GM10847 (cell line): ENCODE measurements around the gene LRRC4B.

Experiments
- POLR2A ChIP-seq: IDR thresholded peaks from 2 replicates; pipeline ENCODE4 v1.6.1; 2011; ENCODE audit not compliant: insufficient read length; ENCODE audit errors: extremely low read depth

The LRRC4B gene

DNA sequence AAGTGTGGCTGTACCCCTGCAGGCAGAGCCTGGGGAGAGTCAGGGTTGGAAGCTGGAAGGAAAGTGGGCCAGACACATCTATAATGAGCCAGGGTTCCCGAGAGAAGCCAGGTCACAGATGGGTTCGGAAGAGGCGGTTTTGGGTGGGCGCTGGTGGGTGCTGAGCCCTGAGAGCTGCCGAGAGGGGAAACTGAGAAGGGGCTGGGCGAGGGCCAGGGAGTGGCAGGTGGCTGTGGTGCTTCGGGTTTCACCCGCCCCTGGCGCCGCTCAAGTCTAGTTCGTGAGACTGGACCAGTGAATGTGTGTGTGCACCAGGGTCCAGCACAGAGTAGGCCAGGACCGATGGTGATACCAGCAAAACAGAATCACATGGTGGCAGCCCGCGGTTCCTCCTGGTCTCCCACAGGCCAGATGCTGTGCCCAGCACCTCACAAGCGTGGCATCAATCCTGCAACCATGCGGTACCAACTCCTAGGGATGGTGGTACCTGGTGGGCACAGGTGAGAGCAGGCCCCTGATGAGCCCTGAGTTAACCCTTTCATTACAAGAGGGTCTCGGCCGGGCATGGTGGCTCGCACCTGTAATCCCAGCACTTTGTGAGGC, 1.8 kb upstream of the LRRC4B start:
- no peak for TF ChIP-seq POLR2A

DNA sequence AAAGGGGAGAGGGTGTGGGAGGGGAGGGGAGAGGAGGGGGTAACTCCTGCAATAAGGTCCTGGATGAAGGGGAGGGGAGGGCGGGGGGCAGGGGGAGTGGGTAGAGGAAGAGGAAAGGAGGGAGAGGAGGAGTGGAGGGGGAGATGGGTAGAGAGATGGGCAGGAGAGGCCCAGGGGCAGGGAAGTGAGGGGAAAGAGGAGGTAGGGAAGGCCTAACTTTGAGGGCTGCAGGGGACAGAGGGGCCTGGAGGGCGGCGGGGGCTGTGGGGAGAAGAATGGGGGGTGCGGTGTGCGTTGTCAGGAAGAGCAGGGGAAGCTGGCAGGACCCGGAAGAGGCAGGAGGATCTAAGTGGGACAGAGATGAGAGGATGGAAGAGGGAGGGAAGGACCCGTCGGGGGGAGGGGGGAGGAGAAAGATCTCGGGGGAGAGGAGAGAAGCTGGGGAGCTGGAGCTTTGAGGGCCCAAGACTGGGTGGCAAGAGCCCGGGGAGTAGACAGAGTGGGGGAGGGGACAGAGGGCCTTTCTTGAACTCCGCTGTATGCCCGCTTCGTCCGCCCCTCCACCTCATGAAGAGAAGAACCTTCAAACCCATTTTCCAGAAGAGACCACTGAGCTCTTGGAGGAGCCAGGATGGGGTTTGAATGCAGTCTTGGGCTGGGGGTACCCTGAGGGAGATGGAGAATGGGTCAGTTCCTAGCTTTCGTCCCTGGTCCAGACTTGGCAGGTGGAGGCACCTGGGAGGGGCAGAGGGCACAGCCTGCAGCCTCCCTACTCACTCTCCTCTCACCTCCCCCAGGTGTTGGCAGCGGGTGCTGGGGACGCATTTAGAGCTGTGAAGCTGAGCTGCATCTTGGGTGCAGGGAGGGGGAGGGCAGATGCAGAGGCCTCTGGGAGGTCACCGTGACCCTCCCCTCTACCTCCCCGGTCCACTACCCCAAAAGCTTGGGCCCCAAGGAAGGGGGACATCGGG, 778 bp upstream of the LRRC4B start:
- no peak for TF ChIP-seq POLR2A

DNA sequence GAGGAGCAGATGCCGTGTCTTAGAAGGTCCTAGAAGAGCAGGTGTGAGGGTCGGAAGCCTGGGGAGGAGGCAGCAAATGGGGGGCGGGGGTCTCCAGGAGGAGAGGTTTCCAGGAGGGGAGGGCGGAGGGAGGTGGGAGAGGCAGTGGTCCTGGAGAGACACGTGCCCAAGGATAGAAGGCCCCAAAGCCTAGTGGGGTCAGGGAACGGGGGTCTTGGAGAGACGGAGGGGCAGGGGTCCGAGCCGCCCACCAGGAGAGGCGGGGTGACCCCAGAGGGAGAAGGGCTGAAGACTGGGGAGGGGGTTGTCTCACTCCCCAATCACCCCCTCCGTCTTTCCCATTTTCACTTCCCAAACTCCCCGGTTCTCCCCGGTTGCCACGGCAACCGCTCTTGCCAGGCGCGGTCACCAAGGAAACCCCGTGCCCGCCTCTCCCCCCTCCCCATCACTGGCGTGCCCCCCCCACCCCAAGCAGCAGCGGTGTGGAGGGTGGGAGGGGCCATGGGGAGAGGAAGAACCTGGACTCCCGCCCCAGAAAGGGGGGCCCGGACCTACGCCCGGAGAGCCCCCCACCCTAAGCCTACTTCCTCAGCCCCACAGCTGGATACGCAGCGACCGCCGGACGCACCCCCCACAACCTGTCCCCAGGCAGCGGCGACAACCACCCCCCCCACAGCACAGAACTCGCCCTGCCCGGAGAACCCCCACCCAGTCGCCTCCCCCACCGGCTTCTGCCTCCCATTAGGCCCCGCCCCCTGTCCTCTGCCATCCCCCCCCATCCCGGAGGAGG, 988 bp downstream of the LRRC4B start:
- TF ChIP-seq POLR2A = no peak

DNA sequence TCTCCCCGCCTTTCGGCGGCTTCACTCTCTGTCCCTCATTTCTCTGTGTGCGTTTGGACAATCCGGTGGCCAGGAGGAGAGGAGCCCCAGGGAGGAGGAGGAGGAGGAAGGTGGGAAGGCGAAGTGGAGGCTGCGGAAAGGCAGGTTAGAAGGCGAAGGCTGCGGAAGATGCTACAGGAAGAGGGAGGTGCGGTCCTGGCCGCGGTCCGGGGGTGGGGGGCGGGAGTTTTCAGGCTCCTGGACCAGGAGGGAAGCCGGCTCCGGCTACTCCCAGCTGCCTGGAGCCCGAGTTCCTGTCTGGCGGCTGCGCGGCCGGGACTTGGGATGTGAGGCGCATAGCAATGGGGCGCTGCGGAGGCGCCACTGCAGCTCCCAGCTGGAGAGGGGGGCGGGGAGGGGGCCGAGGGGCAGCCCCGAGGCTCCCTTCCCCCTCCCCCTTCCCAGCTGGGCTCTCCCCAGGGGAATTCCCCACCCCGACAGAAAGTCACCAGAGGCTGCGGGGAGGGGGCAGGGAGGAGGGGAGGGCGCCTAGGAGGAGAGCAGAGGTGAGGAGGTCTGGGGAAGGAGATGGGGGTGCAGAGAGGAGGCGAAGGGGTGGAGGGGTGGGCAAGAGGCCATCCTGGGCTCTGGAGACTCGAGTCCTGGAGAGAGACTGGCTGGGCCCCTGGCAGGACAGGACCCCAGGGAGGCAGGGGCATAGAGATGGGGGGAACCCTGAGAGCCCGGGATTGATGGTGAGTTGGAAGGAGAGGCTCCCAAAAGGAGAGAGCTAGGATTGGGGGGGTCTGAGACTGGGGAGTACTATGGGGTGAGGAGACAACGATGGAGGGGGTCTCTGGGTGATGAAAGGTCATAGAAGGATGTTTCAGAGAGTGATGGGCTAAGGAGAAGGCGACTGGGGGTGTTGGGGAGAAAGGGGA, 2.0 kb downstream of the LRRC4B start:
- TF ChIP-seq POLR2A = no peak

DNA sequence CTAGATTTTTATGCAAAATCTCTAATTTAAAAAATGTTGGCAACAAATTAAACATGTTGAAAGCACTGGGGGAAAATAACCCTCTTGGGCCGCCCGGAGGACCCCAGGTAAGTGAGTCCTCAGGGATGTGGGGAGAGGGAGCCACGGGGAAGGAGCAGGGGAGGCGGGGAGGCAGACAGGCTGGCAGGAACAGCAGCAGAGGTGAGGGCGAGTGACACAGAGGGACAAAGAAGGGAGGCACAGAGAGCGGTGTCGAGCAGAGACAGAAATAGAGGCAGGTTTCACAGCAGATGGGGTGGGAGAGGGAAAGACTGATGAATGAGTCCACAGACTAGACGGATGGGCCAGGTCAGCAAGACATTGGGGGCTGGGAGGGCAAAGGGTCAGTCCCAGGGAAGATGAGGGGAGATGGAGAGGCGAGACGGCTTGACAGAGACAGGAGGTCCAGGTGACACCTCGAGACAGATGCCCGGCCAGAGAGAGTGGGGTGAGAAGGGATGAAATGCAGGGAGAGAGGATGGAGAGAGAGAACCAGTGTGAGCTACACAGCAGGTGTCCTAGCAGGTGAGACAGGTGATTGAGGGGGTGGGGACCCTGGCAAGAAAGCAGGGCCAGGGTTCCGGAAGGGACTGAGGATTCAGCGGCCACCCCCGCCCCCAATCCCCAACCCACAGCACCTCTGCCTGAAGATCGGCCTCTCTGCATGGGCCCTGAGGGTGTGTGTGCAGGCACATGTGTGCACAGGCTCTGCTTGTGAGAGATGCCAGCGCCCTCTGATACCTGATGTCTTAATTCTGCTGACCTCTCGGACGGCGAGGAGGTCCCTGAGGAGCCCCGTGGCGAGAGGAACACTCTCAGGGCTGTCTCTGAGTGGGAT, 3.8 kb downstream of the LRRC4B start:
- no peak for TF ChIP-seq POLR2A

DNA sequence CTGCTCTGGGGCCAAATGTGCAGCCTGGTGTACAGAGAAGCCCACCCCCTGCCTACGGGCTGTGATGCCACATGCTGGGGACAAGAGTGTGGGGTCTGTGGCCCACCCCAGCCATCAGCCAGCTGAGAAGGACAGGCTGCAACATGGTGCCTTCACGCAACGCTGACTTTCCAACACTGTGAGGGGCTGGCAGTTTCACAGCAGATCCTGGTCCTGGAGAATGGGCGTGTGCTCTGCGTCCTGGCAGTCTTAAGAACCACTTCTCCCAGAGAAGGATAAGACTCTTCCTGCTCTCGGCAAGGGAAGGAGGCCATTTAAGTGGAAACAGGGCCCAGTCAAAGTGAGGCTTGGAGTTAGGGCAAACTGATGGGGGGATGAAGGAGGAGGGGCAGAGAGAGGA, 4.6 kb downstream of the LRRC4B start:
- no peak for TF ChIP-seq POLR2A

DNA sequence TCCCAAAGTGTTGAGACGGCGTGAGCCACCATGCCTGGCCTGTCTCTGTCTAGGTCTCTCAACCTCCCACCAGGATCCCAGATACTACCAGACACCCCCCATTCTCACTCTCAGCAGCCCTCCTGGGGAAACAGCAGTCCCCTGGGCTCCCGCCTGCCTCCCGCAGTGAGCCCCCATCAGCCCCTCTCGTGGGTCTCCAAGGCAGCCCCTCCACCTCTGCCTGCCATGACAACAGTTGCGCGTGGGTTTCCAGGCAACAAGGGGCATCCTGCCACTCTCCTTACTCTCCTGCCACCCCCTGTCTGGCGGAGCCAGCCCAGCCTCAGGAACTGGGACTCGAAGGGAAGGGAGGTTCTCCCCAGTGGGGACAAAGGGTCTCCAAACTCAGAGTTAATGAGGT, 5.2 kb downstream of the LRRC4B start:
- no peak for TF ChIP-seq POLR2A

DNA sequence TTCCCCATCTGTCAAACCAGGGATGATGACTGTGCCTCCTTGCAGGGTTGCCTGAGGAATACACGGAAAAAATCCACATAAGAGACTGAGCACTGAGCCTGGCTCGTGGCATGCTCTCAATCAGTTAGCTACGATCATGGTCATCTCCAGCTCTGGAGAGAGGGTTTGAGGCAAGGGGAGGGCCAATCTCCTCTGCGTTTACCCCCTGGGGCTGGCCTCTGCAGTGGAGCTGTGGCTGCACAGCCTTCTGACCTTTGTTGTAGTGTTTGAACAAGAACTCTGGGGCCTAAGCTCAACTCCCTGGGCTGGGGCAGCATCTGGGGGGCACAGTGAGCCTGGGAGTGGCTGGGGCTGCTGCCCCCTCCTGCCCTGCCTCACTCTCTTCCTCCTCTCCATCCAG, 5.9 kb downstream of the LRRC4B start:
- no peak for TF ChIP-seq POLR2A

DNA sequence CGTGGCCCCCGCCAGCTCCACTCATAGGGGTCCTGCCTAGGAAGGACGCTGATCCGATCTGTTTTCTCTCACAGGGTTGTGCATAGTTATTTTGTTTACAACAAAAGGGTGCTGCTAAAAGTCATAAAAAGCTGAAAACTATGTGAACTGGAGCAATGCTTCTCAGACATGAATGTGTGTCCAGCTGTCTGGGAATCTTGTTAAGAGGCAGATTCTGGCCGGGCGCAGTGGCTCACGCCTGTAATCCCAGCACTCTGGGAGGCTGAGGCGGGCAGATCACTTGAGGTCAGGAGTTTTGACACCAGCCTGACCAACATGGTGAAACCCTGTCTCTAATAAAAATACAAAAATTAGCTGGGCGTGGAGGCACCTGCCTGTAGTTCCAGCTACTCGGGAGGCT, 8.6 kb downstream of the LRRC4B start:
- TF ChIP-seq POLR2A = no peak

DNA sequence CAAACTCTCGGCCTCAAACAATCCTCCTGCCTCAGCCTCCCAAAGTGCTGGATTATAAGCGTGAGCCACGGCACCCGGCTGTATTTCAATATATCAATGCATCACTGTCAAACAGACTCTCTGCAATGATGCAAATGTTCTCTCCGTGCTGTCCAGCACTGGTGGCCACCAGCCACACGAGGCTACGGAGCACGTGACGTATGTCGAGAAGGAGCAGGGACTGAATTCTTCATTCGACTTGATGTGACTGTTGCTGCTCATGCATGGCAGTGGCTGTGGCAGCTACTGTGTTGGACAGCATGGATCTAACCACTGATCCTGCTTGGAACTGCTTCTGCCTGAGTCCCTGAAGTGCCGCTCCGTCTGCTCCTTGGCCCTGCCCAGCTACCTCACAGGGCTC, 9.8 kb downstream of the LRRC4B start:
- TF ChIP-seq POLR2A = no peak

DNA sequence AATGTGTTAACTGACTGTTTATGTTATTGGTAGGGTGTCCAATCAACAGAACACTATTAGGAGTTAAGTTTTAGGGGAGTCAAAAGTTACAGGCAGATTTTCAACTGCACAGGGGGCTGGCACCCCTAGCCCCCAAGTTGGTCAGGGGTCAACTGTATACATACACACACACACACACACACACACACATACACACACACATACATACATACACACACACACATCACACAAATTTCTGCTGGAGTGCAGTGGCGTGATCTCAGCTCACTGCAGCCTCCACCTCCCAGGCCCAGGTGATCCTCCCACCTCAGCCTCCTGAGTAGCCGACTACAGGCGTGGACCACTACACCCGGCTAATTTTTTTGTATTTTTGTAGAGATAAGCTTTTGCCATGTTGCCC, 10.2 kb downstream of the LRRC4B start:
- no peak for TF ChIP-seq POLR2A

DNA sequence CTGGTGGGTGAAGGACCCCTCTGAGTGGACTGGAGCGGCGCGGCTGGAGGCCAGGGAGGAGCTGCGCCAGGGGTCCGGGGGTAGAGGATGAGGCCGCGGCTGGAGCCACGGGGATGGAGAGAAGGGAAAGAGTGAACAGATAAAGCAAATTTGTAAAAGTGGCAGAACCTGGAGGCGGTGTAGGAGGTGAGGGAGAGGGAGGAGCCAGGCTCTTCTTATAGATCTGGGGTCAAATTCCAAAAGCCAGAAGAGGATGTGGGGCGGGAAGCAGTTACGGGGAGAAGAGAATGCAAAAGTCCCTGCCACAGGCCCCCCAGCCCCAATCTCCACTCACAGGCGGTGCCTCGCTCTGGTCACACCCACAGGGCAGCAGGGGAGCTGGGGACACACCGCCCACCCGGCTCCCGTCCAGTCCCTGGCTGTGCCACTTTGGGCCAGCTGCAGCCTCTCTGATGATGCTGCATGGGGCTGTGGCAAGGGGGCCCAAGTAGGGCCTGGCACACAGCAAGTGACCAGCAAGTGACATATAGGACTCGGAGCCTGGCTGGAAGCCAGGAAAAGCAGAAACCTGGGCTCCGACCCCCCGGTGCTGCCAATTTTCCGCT, 11.1 kb downstream of the LRRC4B start:
- TF ChIP-seq POLR2A = no peak

DNA sequence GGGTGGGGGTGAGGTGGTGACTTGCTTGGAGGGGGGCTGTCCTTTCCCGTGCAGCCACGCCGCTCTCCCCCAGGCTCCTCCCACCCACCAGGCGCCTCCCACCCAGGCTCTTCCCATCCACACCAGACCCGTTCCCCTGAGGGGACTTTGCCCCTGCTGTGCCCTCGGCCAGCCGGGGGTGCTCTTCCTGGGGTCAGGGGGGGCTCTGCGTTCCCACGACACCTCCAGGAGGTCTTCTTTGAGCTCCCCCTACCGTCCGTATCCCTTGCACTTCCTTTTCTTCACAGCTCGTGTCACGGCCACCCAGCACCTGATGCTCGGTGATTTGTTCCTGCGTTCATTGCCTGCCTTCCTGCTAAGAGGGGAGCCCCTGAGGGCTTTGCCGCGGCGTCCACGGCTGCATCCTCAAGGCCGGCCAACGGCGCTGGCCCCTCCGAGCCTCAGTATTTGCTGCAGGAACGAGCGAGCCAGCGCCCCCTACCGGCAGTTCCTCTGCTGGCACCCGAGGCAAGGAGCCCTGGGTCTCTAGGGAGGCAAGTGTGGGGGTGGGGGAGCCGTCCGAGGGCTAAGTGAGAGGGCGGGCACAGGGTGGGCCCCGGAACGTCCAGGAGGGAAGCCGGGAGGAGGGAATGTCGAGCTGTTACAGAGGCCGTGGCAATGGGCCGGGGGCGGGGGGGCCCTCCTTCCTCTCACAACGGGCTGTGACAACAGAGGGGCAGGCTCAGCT, 11.8 kb downstream of the LRRC4B start:
- TF ChIP-seq POLR2A = no peak
